Osteoblast (primary cell): ENCODE measurements around the gene CEACAM16. TPM values are rescaled to one million over a fixed set of nuclear protein-coding genes. Genes with fewer than 3 reads are reported as not detected.
"Not testable (repeated sequence)": the region's sequence is repeated elsewhere in the genome, so short reads cannot be mapped to it uniquely, and the experiment has no call there.

Experiments
- DNase-seq: peaks from one replicate; pipeline ENCODE4 v3.0.0; 2011; ENCODE audit warnings: low spot score, mixed read lengths; ENCODE audit not compliant: insufficient read length; ENCODE audit errors: missing footprints
- H2AFZ ChIP-seq: 2 replicates; pipeline ENCODE4 v1.6.0; 2011; ENCODE audit warnings: mild to moderate bottlenecking, low read length
- H3K27ac ChIP-seq: 2 replicates; pipeline ENCODE4 v1.5.1; 2011; ENCODE audit warnings: mild to moderate bottlenecking, low read depth, low read length, moderate library complexity
- H3K27me3 ChIP-seq: 2 replicates; pipeline ENCODE4 v1.6.0; 2012; ENCODE audit warnings: mild to moderate bottlenecking, control low read depth, inconsistent platforms, low read length, moderate library complexity; ENCODE audit not compliant: insufficient read depth
- H3K36me3 ChIP-seq: 2 replicates; pipeline ENCODE4 v1.5.1; 2011; ENCODE audit warnings: mild to moderate bottlenecking, low read length, control low read depth, moderate library complexity; ENCODE audit not compliant: insufficient read depth
- H3K4me1 ChIP-seq: 2 replicates; pipeline ENCODE4 v1.5.1; 2011; ENCODE audit warnings: mild to moderate bottlenecking, low read length, control low read depth, moderate library complexity; ENCODE audit not compliant: insufficient read depth
- H3K4me2 ChIP-seq: 2 replicates; pipeline ENCODE4 v1.6.0; 2011; ENCODE audit warnings: mild to moderate bottlenecking, low read length; ENCODE audit not compliant: insufficient read depth
- H3K4me3 ChIP-seq: fragments of 200-600 bp; sonication (generic); 3 replicates; pipeline ENCODE4 v1.5.1; 2012; ENCODE audit warnings: mild to moderate bottlenecking, low read length, inconsistent platforms; ENCODE audit not compliant: insufficient read depth
- H3K79me2 ChIP-seq: 2 replicates; pipeline ENCODE4 v1.6.0; 2012; ENCODE audit warnings: mild to moderate bottlenecking, low read length, control low read depth, inconsistent platforms; ENCODE audit not compliant: insufficient read depth
- H3K9me3 ChIP-seq: 2 replicates; pipeline ENCODE4 v1.5.1; 2011; ENCODE audit warnings: low read depth, low read length, control low read depth
- H4K20me1 ChIP-seq: 2 replicates; pipeline ENCODE4 v1.6.0; 2012; ENCODE audit warnings: mild to moderate bottlenecking, low read length, control low read depth; ENCODE audit not compliant: insufficient read depth
- total RNA-seq: library from RNA; depleted of rRNA; stranded (reverse); fragments of >200 nt; gene quantifications from 2 replicates; pipeline ENCODE4 v1.2.3, GENCODE V29; 2012
- TF ChIP-seq, protein P1 (sequence below): IDR thresholded peaks from 2 replicates; pipeline ENCODE4 v1.5.1; 2011; ENCODE audit warnings: mild to moderate bottlenecking, low read depth, low read length, moderate library complexity; ENCODE audit errors: extremely low read depth

Gene CEACAM16
- total RNA-seq, 1 donor, result not detected

DNA sequence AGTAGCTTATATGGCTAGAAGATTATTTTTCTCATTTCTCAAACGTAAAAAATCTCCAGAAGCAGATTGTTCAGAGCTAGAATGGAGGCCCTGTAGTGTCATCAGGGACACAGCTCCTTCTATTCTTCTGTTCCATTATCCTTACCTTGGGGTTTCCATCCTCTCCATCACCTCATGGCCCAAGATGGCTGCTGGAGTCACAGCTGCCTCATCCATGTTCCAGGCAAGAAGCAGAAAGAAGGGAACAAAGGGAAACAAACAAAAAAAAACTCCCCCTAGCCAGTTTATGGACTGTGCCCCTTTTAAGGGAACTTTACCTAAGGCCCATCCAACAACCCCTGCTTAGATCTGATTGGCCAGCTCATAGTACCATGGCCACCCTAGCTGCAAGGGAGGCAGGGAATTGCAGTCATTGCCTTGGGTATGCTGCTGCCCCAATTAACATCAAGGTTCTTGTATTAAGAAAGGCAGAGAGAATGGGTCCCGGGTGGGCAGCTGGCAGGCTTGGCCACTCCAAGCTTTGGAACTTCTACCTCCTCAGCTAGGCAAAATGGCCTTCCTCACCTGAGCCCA, 15.7 kb downstream of the CEACAM16 start:
- H3K79me2 ChIP-seq, result no peaks in the 10 kb centered on the region
- no peak overlapping the region for H3K27ac ChIP-seq
- peaks cover 3% of the 10 kb centered on the region for H3K9me3 ChIP-seq
- H2AFZ ChIP-seq, result no peak overlapping the region
- TF ChIP-seq, protein P1, sequence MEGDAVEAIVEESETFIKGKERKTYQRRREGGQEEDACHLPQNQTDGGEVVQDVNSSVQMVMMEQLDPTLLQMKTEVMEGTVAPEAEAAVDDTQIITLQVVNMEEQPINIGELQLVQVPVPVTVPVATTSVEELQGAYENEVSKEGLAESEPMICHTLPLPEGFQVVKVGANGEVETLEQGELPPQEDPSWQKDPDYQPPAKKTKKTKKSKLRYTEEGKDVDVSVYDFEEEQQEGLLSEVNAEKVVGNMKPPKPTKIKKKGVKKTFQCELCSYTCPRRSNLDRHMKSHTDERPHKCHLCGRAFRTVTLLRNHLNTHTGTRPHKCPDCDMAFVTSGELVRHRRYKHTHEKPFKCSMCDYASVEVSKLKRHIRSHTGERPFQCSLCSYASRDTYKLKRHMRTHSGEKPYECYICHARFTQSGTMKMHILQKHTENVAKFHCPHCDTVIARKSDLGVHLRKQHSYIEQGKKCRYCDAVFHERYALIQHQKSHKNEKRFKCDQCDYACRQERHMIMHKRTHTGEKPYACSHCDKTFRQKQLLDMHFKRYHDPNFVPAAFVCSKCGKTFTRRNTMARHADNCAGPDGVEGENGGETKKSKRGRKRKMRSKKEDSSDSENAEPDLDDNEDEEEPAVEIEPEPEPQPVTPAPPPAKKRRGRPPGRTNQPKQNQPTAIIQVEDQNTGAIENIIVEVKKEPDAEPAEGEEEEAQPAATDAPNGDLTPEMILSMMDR, result no peak
- H4K20me1 ChIP-seq, result no peaks in the 10 kb centered on the region
- H3K36me3 ChIP-seq, result no peaks in the 10 kb centered on the region
- peaks cover 8% of the 10 kb centered on the region for H3K4me1 ChIP-seq
- no peak for DNase-seq
- H3K27me3 ChIP-seq, result no peaks in the 10 kb centered on the region
- H3K4me2 ChIP-seq, result no peak overlapping the region
- H3K4me3 ChIP-seq, result no peak overlapping the region

DNA sequence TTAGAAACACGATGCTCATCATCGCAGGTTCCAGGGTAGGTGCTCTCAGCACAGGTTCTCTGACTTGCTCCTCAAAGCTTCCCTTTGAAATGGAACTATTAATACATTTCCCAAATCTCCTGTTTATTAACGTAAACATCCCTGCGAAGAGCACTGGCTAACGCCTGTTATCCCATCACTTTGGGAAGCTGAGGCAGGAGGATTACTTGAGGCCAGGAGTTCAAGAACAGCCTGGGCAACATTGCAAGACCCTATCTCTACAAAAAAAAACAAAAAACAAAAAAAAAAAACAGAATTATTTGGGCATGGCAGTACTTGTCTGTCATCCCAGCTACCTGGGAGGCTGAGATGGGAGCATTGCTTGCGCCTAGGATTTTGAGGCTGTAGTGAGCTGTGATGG, 18.7 kb downstream of the CEACAM16 start:
- H3K27ac ChIP-seq, result no peak overlapping the region
- TF ChIP-seq, protein P1, result no peak
- peaks cover 3% of the 10 kb centered on the region for H3K9me3 ChIP-seq
- no peak overlapping the region for H2AFZ ChIP-seq
- no peaks in the 10 kb centered on the region for H3K36me3 ChIP-seq
- DNase-seq, result no peak
- no peaks in the 10 kb centered on the region for H3K79me2 ChIP-seq
- H3K4me3 ChIP-seq, result no peak overlapping the region
- no peaks in the 10 kb centered on the region for H4K20me1 ChIP-seq
- no peak overlapping the region for H3K4me2 ChIP-seq
- H3K27me3 ChIP-seq, result no peaks in the 10 kb centered on the region
- peaks cover 17% of the 10 kb centered on the region for H3K4me1 ChIP-seq

DNA sequence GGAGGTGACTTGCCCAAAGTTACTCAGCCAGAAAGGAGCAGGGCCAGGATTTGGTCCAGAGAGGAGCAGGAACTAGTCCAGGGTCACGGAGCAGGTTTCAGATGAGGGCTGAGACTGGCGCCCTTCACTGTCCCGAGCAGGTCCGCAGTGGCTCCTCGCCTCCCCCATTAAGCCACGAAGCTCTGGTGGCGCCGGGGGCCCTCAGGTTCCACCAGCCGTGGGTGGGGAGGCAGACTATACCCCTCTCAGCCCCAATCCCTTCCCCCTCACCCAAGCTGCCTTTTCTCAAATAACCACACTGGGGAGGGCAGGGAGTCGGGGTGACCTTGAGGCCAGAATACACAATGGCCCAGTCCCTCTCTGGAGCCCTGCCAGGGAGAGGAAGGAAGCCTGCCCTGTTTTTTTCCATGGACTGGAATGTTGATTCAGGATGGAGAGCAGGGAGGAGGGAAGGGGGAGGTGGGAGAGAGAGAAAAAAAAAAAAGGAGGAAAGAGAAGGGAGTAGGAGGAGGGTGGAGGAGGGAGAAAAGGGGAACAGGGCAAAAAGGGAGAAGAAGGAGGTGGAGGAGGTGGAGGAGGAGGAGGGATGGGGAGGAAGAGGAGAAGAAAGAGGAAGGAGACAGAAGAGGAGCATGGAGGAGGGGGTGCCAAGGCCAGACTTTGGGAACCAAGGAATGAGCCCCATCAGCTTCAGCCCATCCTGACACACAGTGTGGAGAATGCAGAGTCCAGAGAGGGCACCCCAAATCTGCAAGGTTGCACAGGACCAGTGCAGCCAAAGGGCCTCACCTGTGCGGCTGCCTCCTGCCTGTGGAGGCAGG, 19.7 kb downstream of the CEACAM16 start:
- H3K79me2 ChIP-seq, result no peaks in the 10 kb centered on the region
- H3K4me3 ChIP-seq, result no peak overlapping the region
- no peaks in the 10 kb centered on the region for H3K36me3 ChIP-seq
- no peak overlapping the region for H3K4me2 ChIP-seq
- TF ChIP-seq, protein P1, result no peak
- H3K9me3 ChIP-seq, result peaks cover 3% of the 10 kb centered on the region
- no peaks in the 10 kb centered on the region for H4K20me1 ChIP-seq
- no peak overlapping the region for H3K27ac ChIP-seq
- peaks cover 17% of the 10 kb centered on the region for H3K4me1 ChIP-seq
- no peaks in the 10 kb centered on the region for H3K27me3 ChIP-seq
- DNase-seq, result peak; percentile 79
- H2AFZ ChIP-seq, result peak overlapping the region; percentile 58

DNA sequence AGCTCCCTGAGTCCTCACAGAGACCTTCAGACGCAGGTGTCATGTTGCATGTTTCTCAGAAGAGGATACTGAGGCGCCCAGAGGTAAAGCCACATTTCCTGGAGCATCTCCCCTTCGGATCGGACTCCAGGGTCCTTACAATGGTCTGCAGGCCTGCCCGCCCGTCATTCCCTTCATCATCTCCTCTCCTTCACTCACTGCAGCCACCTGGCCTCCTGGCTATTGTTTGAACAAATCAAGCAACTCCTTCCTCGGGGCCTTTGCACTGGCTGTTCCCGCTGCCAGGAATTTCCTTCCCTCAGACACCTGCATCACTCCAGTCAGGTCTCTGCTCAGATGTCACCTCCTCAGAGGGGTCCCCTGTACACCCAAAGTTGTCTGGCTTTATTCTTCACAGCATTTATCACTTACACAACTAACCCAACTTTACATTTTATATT, 20.3 kb downstream of the CEACAM16 start:
- Histone ChIP-seq H3K4me3 (no peak overlapping the region), H3K4me2 (no peak overlapping the region), H3K27ac (no peak overlapping the region), H4K20me1 (no peaks in the 10 kb centered on the region), H3K27me3 (no peaks in the 10 kb centered on the region), H3K79me2 (no peaks in the 10 kb centered on the region), H3K9me3 (peaks cover 3% of the 10 kb centered on the region), H2AFZ (no peak overlapping the region), H3K36me3 (no peaks in the 10 kb centered on the region), H3K4me1 (peaks cover 21% of the 10 kb centered on the region)
- no peak for DNase-seq
- TF ChIP-seq, protein P1, result no peak

DNA sequence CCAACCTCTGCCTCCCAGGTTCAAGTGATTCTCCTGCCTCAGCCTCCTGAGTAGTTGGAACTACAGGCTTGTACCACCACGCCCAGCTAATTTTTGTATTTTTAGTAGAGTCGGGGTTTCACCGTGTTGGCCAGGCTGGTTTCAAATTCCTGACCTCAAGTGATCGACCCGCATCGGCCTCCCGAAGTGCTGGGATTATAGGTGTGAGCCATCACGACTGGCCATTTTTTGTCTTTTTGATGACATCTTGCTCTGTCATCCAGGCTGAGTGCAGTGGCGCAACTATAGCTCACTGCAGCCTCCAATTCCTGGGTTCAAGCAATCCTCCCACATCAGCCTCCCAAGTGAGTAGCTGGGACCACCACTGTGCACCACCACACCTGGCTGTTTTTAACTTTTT, 21.4 kb downstream of the CEACAM16 start:
- H3K4me3 ChIP-seq, H3K36me3 ChIP-seq, H3K79me2 ChIP-seq, H4K20me1 ChIP-seq, H3K27ac ChIP-seq, H3K27me3 ChIP-seq, DNase-seq, H3K4me2 ChIP-seq, H3K9me3 ChIP-seq, H2AFZ ChIP-seq: not testable (repeated sequence)
- peaks cover 28% of the 10 kb centered on the region for H3K4me1 ChIP-seq
